GM12801 (cell line): ENCODE results near the gene OR52K1.

Experiments used
- TF ChIP-seq, protein P1 (sequence below): IDR thresholded peaks from one replicate; pipeline ENCODE4 v1.5.1; 2011; ENCODE audit warnings: control low read depth; ENCODE audit not compliant: insufficient read length; ENCODE audit errors: extremely low read depth

Gene OR52K1

DNA sequence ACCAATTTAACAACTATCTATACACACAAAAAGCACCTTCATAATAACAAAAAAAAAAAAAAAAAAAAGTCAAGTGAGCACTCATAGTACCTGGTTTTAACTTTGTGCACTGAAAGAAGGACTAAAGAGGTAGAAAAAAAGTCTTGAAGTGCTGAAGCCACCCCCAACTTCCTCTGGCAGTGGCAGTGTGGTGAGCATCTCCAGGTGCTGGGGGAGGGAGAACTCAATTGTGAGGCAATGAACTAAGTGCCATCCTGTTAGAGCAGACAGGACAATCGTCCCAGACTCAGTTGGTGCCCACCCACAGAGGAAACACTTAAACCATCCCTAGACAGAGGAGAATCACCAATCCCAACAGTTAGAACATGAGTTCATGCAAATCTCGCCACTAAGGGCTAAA lies 39.9 kb downstream of the OR52K1 start:
- TF ChIP-seq, protein P1, sequence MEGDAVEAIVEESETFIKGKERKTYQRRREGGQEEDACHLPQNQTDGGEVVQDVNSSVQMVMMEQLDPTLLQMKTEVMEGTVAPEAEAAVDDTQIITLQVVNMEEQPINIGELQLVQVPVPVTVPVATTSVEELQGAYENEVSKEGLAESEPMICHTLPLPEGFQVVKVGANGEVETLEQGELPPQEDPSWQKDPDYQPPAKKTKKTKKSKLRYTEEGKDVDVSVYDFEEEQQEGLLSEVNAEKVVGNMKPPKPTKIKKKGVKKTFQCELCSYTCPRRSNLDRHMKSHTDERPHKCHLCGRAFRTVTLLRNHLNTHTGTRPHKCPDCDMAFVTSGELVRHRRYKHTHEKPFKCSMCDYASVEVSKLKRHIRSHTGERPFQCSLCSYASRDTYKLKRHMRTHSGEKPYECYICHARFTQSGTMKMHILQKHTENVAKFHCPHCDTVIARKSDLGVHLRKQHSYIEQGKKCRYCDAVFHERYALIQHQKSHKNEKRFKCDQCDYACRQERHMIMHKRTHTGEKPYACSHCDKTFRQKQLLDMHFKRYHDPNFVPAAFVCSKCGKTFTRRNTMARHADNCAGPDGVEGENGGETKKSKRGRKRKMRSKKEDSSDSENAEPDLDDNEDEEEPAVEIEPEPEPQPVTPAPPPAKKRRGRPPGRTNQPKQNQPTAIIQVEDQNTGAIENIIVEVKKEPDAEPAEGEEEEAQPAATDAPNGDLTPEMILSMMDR, result no peak

DNA sequence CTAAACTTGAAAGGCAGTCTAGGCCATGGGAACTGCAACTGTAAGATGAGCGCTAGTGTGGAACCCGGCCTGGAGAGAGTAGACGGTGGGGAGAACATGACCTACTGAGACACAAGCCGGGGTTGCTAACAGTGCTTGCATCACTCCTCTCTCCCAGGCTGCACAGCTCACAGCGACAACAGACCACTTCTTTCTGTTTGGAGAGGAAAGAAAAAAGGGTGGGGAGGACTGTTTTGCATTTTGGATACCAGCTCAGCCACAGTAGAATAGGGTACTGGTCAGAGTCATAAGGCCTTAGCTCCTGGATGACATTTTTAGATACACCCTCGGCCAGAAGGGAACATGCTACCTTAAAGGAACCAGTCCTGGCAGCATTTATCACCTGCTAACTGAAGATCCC lies 40.3 kb downstream of the OR52K1 start:
- TF ChIP-seq, protein P1, result no peak

GRCh38 chr11:4523666-4524065 lies 41.2 kb downstream of the OR52K1 start:
- TF ChIP-seq, protein P1, result no peak

- TF ChIP-seq, protein P1, result no peak
Measured at GRCh38 chr11:4527926-4528325, 45.5 kb downstream of the OR52K1 start.

DNA sequence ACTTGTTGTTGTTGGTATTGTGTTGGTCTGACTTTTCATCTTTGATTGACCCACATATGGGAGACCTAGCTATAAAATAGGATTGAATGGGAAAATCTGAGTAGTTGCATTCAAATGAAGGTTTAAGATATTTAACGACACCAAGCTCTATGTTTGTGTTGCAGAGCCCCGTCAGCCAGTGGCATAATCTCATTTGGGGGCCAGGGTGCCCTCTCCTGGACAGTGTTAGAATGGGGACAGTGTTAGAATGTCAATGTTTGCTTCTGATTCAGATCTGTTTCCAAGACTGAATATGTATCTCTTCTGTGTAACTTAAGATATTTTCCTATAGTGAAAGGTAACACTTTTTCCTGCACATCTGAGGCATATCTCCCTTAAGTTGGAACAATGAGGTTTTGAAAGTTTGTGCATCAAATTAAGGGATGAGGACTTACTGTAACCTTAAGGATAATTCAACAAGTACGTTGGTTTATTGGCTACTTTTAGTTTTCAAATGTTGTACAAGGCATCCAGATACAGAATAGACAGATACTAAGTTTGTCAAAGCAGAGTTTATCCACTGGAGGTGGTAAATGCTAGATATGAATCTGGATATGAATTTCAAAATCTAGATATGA lies 57.3 kb downstream of the OR52K1 start:
- TF ChIP-seq, protein P1, result no peak

GRCh38 chr11:4541071-4541470 lies 58.6 kb downstream of the OR52K1 start:
- TF ChIP-seq, protein P1, result no peak
